ENCODE results near the gene SEPTIN8.

GRCh38 chr5:132791026-132791425, 14.0 kb upstream of the SEPTIN8 start:
- TF ChIP-seq CTCF (IDR thresholded peaks at IDR 0.05) = no peak
- no peak for TF ChIP-seq POLR2AphosphoS5 (IDR thresholded peaks at IDR 0.05; ENCODE audit: low read depth, low read length)
- TF ChIP-seq GABPA (IDR thresholded peaks at IDR 0.05; ENCODE audit: low read depth) = no peak
- TF ChIP-seq TEAD4 (IDR thresholded peaks at IDR 0.05; ENCODE audit: borderline replicate concordance, insufficient read depth) = no peak
- TF ChIP-seq SIN3A (IDR thresholded peaks at IDR 0.05; ENCODE audit: borderline replicate concordance, low read depth, low read length) = no peak
- TF ChIP-seq PBX3 (IDR thresholded peaks at IDR 0.05) = no peak
- no peak for TF ChIP-seq EP300 (IDR thresholded peaks at IDR 0.05; ENCODE audit: borderline replicate concordance in 1 of 2, low read depth in 1 of 2, low read length in 1 of 2)
- TF ChIP-seq ZBTB33 (IDR thresholded peaks at IDR 0.05; ENCODE audit: borderline replicate concordance, low read depth) = no peak
- TF ChIP-seq RCOR1 (IDR thresholded peaks at IDR 0.05; ENCODE audit: low read length) = no peak
- no peak for TF ChIP-seq SMC3 (IDR thresholded peaks at IDR 0.05; ENCODE audit: low read depth, low read length)
